Measurements from ENCODE around the gene HAGHL. TPM values are rescaled to one million over a fixed set of nuclear protein-coding genes. Genes with fewer than 3 reads are reported as not detected.

The HAGHL gene
- total and polyA plus RNA-seq, 2 donors (not counting 3 experiments of a cell fraction or from before 2014, with no cell fraction given) = 6.3 to 6.8 TPM

DNA sequence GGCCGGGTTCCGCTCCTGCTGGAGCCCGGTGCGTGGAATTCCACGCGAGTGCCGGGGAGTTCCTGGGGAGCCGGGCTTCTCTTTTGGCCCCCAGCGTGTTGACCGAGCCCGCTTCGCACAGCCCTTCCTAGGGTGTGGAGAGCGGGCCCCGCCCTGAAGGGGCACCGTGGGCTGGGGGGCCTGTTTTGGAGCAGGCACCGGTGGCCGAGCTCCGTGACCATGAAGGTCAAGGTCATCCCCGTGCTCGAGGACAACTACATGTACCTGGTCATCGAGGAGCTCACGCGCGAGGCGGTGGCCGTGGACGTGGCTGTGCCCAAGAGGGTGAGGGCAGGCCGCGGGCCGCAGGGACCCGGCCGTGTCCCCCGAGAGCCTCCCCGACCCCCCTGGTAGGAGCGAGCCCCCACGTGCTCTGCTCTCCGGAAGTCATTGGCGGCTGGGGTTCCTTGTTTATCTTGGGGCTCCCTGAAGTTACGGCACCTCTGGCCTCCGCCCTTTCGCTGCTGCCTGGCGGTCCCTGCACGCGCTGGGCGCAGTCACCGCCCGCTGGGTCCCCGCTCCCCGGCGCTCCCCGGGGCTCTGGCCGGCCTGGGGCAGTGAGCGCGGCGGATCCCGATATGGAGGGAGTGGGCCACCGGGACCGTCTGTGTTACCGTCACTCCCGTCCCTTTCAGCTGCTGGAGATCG lies 528 bp downstream of the HAGHL start:
- H3K27me3 ChIP-seq (ENCODE audit: control insufficient read depth in 2 of 2, insufficient read depth in 2 of 2, low read length in 2 of 2) = no peaks in the 10 kb centered on the region
- no peaks in the 10 kb centered on the region for H3K9me1 ChIP-seq (replicated peaks; ENCODE audit: control insufficient read depth, extremely low read depth, insufficient read depth, low read length)
- FAIRE-seq (no peak), DNase-seq (ENCODE audit: low read depth, low spot score) (no peak)
- H3K4me1 ChIP-seq (ENCODE audit: control insufficient read depth, extremely low read depth, insufficient read depth, low read length) = peaks cover 13% of the 10 kb centered on the region
- POLR2A ChIA-PET = no interaction called here
- peak overlapping the region; percentile 61 for H2AFZ ChIP-seq (ENCODE audit: low read depth, low read length)
- H3K4me2 ChIP-seq (ENCODE audit: insufficient read depth, low read length) = peak overlapping the region; percentile 69
- H3K27ac ChIP-seq (ENCODE audit: insufficient read depth, low read depth, low read length) = no peak overlapping the region
- no TSS peak for BruUV-seq (replicated peaks)
- no peaks in the 10 kb centered on the region for H4K20me1 ChIP-seq (replicated peaks; ENCODE audit: control insufficient read depth, extremely low read depth, insufficient read depth, low read length)
- peak overlapping the region; percentile 14 for H3K9ac ChIP-seq (replicated peaks; ENCODE audit: extremely low read depth, insufficient read depth, low read length)
- H3K79me2 ChIP-seq (ENCODE audit: control insufficient read depth, insufficient read depth, low read length) = no peaks in the 10 kb centered on the region
- H3K9me3 ChIP-seq (replicated peaks; ENCODE audit: control insufficient read depth, insufficient read depth, low read length) = no peaks in the 10 kb centered on the region
- peaks cover 2 to 4% of the 10 kb centered on the region in 2 experiments for H3K36me3 ChIP-seq (ENCODE audit: control insufficient read depth in 2 of 2, extremely low read depth in 1 of 2, insufficient read depth in 2 of 2, low read length in 2 of 2)
- dilution Hi-C loops (cut with MboI; ENCODE audit: extremely low pct_ligation_motif_present, low sequenced_read_pairs) = no loop called here
- H3K4me3 ChIP-seq (replicated peaks in 1 of 3; ENCODE audit: insufficient read depth in 1 of 3, low read depth in 1 of 3, low read length in 3 of 3) = peak overlapping the region; percentile 17 to 61 (median 44)
- TF ChIP-seq JUN (IDR thresholded peaks at IDR 0.05; ENCODE audit: borderline replicate concordance, insufficient read depth, insufficient read length, low read depth) (no peak), POLR2AphosphoS5 (IDR thresholded peaks at IDR 0.05; ENCODE audit: insufficient read depth, low read depth, low read length) (no peak), FOS (IDR thresholded peaks at IDR 0.05; ENCODE audit: borderline replicate concordance, insufficient read depth, low read length) (no peak), POLR2A (IDR thresholded peaks at IDR 0.05; ENCODE audit: low read depth, low read length) (no peak)
- TF ChIP-seq, protein P1, sequence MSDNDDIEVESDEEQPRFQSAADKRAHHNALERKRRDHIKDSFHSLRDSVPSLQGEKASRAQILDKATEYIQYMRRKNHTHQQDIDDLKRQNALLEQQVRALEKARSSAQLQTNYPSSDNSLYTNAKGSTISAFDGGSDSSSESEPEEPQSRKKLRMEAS (IDR thresholded peaks at IDR 0.05; ENCODE audit: insufficient read depth, insufficient read length) = no peak
- CTCF ChIA-PET = interaction anchor here (1.0 to 5.7 kb wide), 5 partner anchors 9 to 61 kb away, joined by 3 to 34 read pairs (median 6); partner anchors contain the start of genes CHTF18, METRN and RPUSD1
- intact Hi-C loops (cut with micrococcal nuclease) = no loop called here
